GM12878 (cell line): ENCODE results near the gene XRCC6. TPM values are rescaled to one million over a fixed set of nuclear protein-coding genes. Genes with fewer than 3 reads are reported as not detected.
A peak's percentile ranks its signal among the peaks of the same experiment; 100 is the strongest.

Experiments
- CHD4 ChIP-seq: fragments of 200-600 bp; sonication (generic); IDR thresholded peaks from 2 replicates; pipeline ENCODE4 v1.6.1; 2016; ENCODE audit warnings: mild to moderate bottlenecking
- EGR1 ChIP-seq, 2 experiments: IDR thresholded peaks; 1 replicate in 1 of 2; 2 replicates in 1 of 2; pipeline ENCODE4 v1.6.1; 2011 to 2012; ENCODE audit warnings: low read depth in 2 of 2, low read length in 2 of 2, borderline replicate concordance in 1 of 2, mild to moderate bottlenecking in 1 of 2, moderate library complexity in 1 of 2
- HDAC2 ChIP-seq: fragments of 200-600 bp; sonication (generic); IDR thresholded peaks from 2 replicates; pipeline ENCODE4 v1.6.1; 2017
- PML ChIP-seq: IDR thresholded peaks from 2 replicates; pipeline ENCODE4 v1.6.1; 2012; ENCODE audit warnings: low read length, inconsistent platforms
- RFX5 ChIP-seq: IDR thresholded peaks from 2 replicates; pipeline ENCODE4 v1.6.1; 2011; ENCODE audit warnings: low read depth, low read length, improper control_type of control experiment
- TCF12 ChIP-seq: IDR thresholded peaks from 2 replicates; pipeline ENCODE4 v1.6.1; 2011; ENCODE audit warnings: low read depth, mild to moderate bottlenecking, low read length
- ZNF217 ChIP-seq: fragments of 450-650 bp; IDR thresholded peaks from 2 replicates; pipeline ENCODE4 v1.6.1; 2017; ENCODE audit warnings: antibody characterized with exemption, mild to moderate bottlenecking
- polyA plus RNA-seq, 11 experiments: library from polyadenylated mRNA; depleted of rRNA in 4 of 11; unstranded in 6 of 11; stranded (reverse) in 5 of 11; fragments of >200 nt; fragmentation: Nextera tagmentation in 4 of 11; fragmentation: Illumina TruSeq in 1 of 11; extraction: Ambion mirVana in 4 of 11; extraction: Trizol in 1 of 11; gene quantifications; 1 replicate in 1 of 11; 2 replicates in 10 of 11; pipeline versions ENCODE4 v1.2.1 to v1.2.3, GENCODE V29; 2011 to 2016; ENCODE audit warnings: inconsistent platforms in 2 of 11, missing spikeins in 2 of 11, low read depth in 1 of 11
- total RNA-seq, 4 experiments: library from RNA; depleted of rRNA in 3 of 4; stranded (reverse); fragments of >200 nt in 3 of 4; fragmentation: Illumina TruSeq in 1 of 4; extraction: Trizol in 1 of 4; gene quantifications; 2 replicates each; pipeline versions ENCODE4 v1.2.1 to v1.2.3, GENCODE V29; 2013 to 2021
- TF ChIP-seq, protein P1 (sequence below): fragments of 450-650 bp; IDR thresholded peaks from 2 replicates; pipeline ENCODE4 v1.6.1; 2017; ENCODE audit warnings: low read depth, mild to moderate bottlenecking, moderate library complexity
- TF ChIP-seq, protein P2 (sequence below): fragments of 450-650 bp; IDR thresholded peaks from 2 replicates; pipeline ENCODE4 v1.6.1; 2014; ENCODE audit warnings: mild to moderate bottlenecking
- TF ChIP-seq, protein P3 (sequence below): IDR thresholded peaks from 2 replicates; pipeline ENCODE4 v1.6.1; 2012; ENCODE audit warnings: improper control_type of control experiment, low read depth, low read length; ENCODE audit not compliant: insufficient replicate concordance
- TF ChIP-seq, protein P4 (sequence below): fragments of 450-650 bp; IDR thresholded peaks from 2 replicates; pipeline ENCODE4 v1.6.1; 2016; ENCODE audit warnings: mild to moderate bottlenecking, moderate library complexity, borderline replicate concordance
- TF ChIP-seq, protein P5 (sequence below): fragments of 450-650 bp; formaldehyde crosslinking; IDR thresholded peaks from 2 replicates; pipeline ENCODE4 v1.5.0; 2022; ENCODE audit warnings: mild to moderate bottlenecking, missing genetic modification characterization

Gene XRCC6
- total and polyA plus RNA-seq, 10 of the 15 experiments (the other 5 are each of a cell fraction or from before 2014, with no cell fraction given), result 186 to 718 (median 348) TPM

DNA sequence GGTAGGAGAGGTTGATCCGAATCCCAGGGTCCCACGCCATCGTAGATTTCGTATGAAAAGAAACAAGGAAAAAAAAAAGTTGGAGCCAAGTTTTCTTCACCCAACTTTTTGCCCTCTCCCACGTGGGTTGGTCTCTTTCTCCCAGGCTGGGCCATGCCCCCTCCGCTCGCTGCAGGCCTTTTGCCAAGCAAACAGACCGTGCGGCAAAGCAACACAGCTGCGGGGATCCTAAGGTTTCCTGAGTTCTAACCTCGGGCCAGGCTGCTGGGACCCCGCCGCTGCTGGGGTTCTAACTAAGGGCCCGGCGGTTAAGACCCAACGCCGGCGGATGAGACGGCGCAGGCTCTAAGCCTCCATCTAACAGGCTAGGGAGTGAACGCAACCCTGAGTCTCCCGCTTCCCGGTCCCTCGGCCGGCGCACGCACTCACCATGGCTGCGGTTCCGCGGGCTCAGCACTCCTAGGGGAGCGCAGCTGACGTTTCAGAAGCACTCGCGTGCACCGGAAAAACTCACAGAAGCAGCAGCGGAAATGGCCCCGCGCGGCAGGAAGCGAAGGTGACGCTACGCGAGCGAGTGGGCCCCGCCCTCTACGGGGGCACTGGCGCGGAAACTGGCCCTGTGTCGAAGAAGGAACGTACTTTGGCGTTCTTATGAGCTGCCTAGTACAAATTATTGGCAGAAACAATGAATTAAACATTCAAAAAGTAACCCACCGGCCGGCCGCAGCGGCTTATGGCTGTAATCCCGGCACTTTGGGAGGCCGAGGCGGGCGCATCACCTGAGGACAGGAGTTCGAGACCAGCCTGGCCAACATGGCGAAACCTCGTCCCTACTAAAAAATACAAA lies 67.5 kb downstream of the XRCC6 start, which contains the start of gene SNU13 (continued):
- TF ChIP-seq, protein P1, sequence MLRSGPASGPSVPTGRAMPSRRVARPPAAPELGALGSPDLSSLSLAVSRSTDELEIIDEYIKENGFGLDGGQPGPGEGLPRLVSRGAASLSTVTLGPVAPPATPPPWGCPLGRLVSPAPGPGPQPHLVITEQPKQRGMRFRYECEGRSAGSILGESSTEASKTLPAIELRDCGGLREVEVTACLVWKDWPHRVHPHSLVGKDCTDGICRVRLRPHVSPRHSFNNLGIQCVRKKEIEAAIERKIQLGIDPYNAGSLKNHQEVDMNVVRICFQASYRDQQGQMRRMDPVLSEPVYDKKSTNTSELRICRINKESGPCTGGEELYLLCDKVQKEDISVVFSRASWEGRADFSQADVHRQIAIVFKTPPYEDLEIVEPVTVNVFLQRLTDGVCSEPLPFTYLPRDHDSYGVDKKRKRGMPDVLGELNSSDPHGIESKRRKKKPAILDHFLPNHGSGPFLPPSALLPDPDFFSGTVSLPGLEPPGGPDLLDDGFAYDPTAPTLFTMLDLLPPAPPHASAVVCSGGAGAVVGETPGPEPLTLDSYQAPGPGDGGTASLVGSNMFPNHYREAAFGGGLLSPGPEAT, result peak; percentile 57; the same call in 1 of the 2 replicates
- no peak for TF ChIP-seq HDAC2
- TF ChIP-seq PML, result peak; percentile 94
- TF ChIP-seq, protein P2, sequence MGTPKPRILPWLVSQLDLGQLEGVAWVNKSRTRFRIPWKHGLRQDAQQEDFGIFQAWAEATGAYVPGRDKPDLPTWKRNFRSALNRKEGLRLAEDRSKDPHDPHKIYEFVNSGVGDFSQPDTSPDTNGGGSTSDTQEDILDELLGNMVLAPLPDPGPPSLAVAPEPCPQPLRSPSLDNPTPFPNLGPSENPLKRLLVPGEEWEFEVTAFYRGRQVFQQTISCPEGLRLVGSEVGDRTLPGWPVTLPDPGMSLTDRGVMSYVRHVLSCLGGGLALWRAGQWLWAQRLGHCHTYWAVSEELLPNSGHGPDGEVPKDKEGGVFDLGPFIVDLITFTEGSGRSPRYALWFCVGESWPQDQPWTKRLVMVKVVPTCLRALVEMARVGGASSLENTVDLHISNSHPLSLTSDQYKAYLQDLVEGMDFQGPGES, result no peak
- no peak for TF ChIP-seq RFX5
- TF ChIP-seq ZNF217, result peak; percentile 86
- TF ChIP-seq CHD4, result no peak
- TF ChIP-seq, protein P3, sequence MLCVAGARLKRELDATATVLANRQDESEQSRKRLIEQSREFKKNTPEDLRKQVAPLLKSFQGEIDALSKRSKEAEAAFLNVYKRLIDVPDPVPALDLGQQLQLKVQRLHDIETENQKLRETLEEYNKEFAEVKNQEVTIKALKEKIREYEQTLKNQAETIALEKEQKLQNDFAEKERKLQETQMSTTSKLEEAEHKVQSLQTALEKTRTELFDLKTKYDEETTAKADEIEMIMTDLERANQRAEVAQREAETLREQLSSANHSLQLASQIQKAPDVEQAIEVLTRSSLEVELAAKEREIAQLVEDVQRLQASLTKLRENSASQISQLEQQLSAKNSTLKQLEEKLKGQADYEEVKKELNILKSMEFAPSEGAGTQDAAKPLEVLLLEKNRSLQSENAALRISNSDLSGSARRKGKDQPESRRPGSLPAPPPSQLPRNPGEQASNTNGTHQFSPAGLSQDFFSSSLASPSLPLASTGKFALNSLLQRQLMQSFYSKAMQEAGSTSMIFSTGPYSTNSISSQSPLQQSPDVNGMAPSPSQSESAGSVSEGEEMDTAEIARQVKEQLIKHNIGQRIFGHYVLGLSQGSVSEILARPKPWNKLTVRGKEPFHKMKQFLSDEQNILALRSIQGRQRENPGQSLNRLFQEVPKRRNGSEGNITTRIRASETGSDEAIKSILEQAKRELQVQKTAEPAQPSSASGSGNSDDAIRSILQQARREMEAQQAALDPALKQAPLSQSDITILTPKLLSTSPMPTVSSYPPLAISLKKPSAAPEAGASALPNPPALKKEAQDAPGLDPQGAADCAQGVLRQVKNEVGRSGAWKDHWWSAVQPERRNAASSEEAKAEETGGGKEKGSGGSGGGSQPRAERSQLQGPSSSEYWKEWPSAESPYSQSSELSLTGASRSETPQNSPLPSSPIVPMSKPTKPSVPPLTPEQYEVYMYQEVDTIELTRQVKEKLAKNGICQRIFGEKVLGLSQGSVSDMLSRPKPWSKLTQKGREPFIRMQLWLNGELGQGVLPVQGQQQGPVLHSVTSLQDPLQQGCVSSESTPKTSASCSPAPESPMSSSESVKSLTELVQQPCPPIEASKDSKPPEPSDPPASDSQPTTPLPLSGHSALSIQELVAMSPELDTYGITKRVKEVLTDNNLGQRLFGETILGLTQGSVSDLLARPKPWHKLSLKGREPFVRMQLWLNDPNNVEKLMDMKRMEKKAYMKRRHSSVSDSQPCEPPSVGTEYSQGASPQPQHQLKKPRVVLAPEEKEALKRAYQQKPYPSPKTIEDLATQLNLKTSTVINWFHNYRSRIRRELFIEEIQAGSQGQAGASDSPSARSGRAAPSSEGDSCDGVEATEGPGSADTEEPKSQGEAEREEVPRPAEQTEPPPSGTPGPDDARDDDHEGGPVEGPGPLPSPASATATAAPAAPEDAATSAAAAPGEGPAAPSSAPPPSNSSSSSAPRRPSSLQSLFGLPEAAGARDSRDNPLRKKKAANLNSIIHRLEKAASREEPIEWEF, result no peak
- TF ChIP-seq, protein P4, sequence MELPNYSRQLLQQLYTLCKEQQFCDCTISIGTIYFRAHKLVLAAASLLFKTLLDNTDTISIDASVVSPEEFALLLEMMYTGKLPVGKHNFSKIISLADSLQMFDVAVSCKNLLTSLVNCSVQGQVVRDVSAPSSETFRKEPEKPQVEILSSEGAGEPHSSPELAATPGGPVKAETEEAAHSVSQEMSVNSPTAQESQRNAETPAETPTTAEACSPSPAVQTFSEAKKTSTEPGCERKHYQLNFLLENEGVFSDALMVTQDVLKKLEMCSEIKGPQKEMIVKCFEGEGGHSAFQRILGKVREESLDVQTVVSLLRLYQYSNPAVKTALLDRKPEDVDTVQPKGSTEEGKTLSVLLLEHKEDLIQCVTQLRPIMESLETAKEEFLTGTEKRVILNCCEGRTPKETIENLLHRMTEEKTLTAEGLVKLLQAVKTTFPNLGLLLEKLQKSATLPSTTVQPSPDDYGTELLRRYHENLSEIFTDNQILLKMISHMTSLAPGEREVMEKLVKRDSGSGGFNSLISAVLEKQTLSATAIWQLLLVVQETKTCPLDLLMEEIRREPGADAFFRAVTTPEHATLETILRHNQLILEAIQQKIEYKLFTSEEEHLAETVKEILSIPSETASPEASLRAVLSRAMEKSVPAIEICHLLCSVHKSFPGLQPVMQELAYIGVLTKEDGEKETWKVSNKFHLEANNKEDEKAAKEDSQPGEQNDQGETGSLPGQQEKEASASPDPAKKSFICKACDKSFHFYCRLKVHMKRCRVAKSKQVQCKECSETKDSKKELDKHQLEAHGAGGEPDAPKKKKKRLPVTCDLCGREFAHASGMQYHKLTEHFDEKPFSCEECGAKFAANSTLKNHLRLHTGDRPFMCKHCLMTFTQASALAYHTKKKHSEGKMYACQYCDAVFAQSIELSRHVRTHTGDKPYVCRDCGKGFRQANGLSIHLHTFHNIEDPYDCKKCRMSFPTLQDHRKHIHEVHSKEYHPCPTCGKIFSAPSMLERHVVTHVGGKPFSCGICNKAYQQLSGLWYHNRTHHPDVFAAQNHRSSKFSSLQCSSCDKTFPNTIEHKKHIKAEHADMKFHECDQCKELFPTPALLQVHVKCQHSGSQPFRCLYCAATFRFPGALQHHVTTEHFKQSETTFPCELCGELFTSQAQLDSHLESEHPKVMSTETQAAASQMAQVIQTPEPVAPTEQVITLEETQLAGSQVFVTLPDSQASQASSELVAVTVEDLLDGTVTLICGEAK, result peak; percentile 88
- no peak for TF ChIP-seq TCF12
- TF ChIP-seq, protein P5, sequence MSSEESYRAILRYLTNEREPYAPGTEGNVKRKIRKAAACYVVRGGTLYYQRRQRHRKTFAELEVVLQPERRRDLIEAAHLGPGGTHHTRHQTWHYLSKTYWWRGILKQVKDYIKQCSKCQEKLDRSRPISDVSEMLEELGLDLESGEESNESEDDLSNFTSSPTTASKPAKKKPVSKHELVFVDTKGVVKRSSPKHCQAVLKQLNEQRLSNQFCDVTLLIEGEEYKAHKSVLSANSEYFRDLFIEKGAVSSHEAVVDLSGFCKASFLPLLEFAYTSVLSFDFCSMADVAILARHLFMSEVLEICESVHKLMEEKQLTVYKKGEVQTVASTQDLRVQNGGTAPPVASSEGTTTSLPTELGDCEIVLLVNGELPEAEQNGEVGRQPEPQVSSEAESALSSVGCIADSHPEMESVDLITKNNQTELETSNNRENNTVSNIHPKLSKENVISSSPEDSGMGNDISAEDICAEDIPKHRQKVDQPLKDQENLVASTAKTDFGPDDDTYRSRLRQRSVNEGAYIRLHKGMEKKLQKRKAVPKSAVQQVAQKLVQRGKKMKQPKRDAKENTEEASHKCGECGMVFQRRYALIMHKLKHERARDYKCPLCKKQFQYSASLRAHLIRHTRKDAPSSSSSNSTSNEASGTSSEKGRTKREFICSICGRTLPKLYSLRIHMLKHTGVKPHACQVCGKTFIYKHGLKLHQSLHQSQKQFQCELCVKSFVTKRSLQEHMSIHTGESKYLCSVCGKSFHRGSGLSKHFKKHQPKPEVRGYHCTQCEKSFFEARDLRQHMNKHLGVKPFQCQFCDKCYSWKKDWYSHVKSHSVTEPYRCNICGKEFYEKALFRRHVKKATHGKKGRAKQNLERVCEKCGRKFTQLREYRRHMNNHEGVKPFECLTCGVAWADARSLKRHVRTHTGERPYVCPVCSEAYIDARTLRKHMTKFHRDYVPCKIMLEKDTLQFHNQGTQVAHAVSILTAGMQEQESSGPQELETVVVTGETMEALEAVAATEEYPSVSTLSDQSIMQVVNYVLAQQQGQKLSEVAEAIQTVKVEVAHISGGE (CRISPR knock-in tag), result no peak
- TF ChIP-seq EGR1 (IDR thresholded peaks at IDR 0.05; ENCODE audit: borderline replicate concordance in 1 of 2, low read depth in 2 of 2, low read length in 2 of 2), result peak in 1 of 2 experiments; percentile 45; a peak in 1 of 3 replicates
